Measurements from ENCODE around the gene ADGRL4. TPM values are rescaled to one million over a fixed set of nuclear protein-coding genes. Genes with fewer than 3 reads are reported as not detected.

Gene ADGRL4
- total and polyA plus RNA-seq, 2 of the 13 experiments (the other 11 are each of a cell fraction or from before 2014, with no cell fraction given), result not detected

- Histone ChIP-seq H4K20me1 (ENCODE audit: insufficient read depth, low read length) (no peaks in the 10 kb centered on the region), H3K9me3 (ENCODE audit: low read length) (peaks cover 34% of the 10 kb centered on the region), H3K4me3 (replicated peaks in 1 of 3; ENCODE audit: insufficient read depth in 1 of 3, low read depth in 2 of 3, low read length in 3 of 3) (no peak overlapping the region), H3K27me3 (ENCODE audit: control insufficient read depth in 1 of 2, insufficient read depth in 2 of 2, low read length in 2 of 2) (no peaks in the 10 kb centered on the region), H2AFZ (ENCODE audit: low read length) (no peak overlapping the region), H3K27ac (ENCODE audit: extremely low read length, insufficient read depth, low read length) (no peak overlapping the region), H3K4me2 (ENCODE audit: low read depth, low read length) (no peak overlapping the region), H3K79me2 (ENCODE audit: insufficient read depth, low read length) (no peaks in the 10 kb centered on the region), H3K36me3 (replicated peaks in 1 of 2; ENCODE audit: control insufficient read depth in 1 of 2, insufficient read depth in 2 of 2, low read length in 2 of 2) (no peaks in the 10 kb centered on the region), H3K9ac (ENCODE audit: insufficient read depth, low read depth, low read length) (no peak overlapping the region), H3K4me1 (ENCODE audit: insufficient read depth, low read length) (no peaks in the 10 kb centered on the region)
- FAIRE-seq, result no peak
- intact Hi-C loops (cut with micrococcal nuclease; ENCODE audit: unreplicated experiment) (no loop called here), in situ Hi-C loops (cut with HindIII; ENCODE audit: extremely low pct_ligation_motif_present, low pct_unique_long_range_greater_than_20kb) (no loop called here)
- TF ChIP-seq PHF21A (CRISPR knock-in tag; IDR thresholded peaks at IDR 0.05), result no peak
- no peak for TF ChIP-seq SPEN (CRISPR knock-in tag; IDR thresholded peaks at IDR 0.05; ENCODE audit: low read depth)
- TF ChIP-seq HOXA9 (CRISPR knock-in tag; IDR thresholded peaks at IDR 0.05; ENCODE audit: borderline replicate concordance), result no peak
- TF ChIP-seq ZNF607 (CRISPR knock-in tag; IDR thresholded peaks at IDR 0.05; ENCODE audit: borderline replicate concordance), result no peak
- no peak for TF ChIP-seq TFDP1 (CRISPR knock-in tag; IDR thresholded peaks at IDR 0.05; ENCODE audit: borderline replicate concordance)
- no peak for TF ChIP-seq NFE2L1 (CRISPR knock-in tag; IDR thresholded peaks at IDR 0.05; ENCODE audit: borderline replicate concordance)
- no peak for DNase-seq (ENCODE audit: low spot score)
- ATAC-seq, result no peak
- CTCF ChIA-PET (ENCODE audit: low intra/inter-chr PET ratio, low total read pairs), result no interaction called here
- POLR2A ChIA-PET, result no interaction called here
- 4% methylated on average over 2 of the region's 2 CpGs for WGBS (ENCODE audit: low lambda C conversion rate)
- no TSS peak for BruUV-seq (replicated peaks)
These were observed 111.7 kb downstream of the ADGRL4 start for GRCh38 chr1:78894811-78895210.

GRCh38 chr1:78892260-78892840, 114.2 kb downstream of the ADGRL4 start:
- Histone ChIP-seq H3K4me2 (ENCODE audit: low read depth, low read length) (no peak overlapping the region), H3K4me3 (replicated peaks in 1 of 3; ENCODE audit: insufficient read depth in 1 of 3, low read depth in 2 of 3, low read length in 3 of 3) (no peak overlapping the region), H3K27me3 (ENCODE audit: control insufficient read depth in 1 of 2, insufficient read depth in 2 of 2, low read length in 2 of 2) (no peaks in the 10 kb centered on the region), H4K20me1 (ENCODE audit: insufficient read depth, low read length) (no peaks in the 10 kb centered on the region), H3K4me1 (ENCODE audit: insufficient read depth, low read length) (no peaks in the 10 kb centered on the region), H3K36me3 (replicated peaks in 1 of 2; ENCODE audit: control insufficient read depth in 1 of 2, insufficient read depth in 2 of 2, low read length in 2 of 2) (no peaks in the 10 kb centered on the region), H3K9me3 (ENCODE audit: low read length) (peaks cover 38% of the 10 kb centered on the region), H3K9ac (ENCODE audit: insufficient read depth, low read depth, low read length) (no peak overlapping the region), H2AFZ (ENCODE audit: low read length) (no peak overlapping the region), H3K27ac (ENCODE audit: extremely low read length, insufficient read depth, low read length) (no peak overlapping the region), H3K79me2 (ENCODE audit: insufficient read depth, low read length) (no peaks in the 10 kb centered on the region)
- TF ChIP-seq ZNF687 (CRISPR knock-in tag; IDR thresholded peaks at IDR 0.05), result no peak
- no peak for TF ChIP-seq KLF12 (CRISPR knock-in tag; IDR thresholded peaks at IDR 0.05; ENCODE audit: borderline replicate concordance)
- no peak for TF ChIP-seq ATF5 (CRISPR knock-in tag; IDR thresholded peaks at IDR 0.05; ENCODE audit: low read depth)
- TF ChIP-seq ZNF629 (CRISPR knock-in tag; conservative IDR thresholded peaks at IDR 0.05), result no peak
- TF ChIP-seq ZFP36L2 (CRISPR knock-in tag; IDR thresholded peaks at IDR 0.05), result no peak
- TF ChIP-seq MAF1 (CRISPR knock-in tag; IDR thresholded peaks at IDR 0.05; ENCODE audit: borderline replicate concordance), result no peak
- no peak for ATAC-seq
- in situ Hi-C loops (cut with HindIII; ENCODE audit: extremely low pct_ligation_motif_present, low pct_unique_long_range_greater_than_20kb) (no loop called here), intact Hi-C loops (cut with micrococcal nuclease; ENCODE audit: unreplicated experiment) (no loop called here)
- ChIA-PET CTCF (ENCODE audit: low intra/inter-chr PET ratio, low total read pairs) (no interaction called here), POLR2A (no interaction called here)
- no TSS peak for BruUV-seq (replicated peaks)
- FAIRE-seq, result no peak
- no peak for DNase-seq (ENCODE audit: low spot score)
- WGBS (ENCODE audit: low lambda C conversion rate), result 1% methylated on average over 3 of the region's 3 CpGs
